ENCODE results near the gene TJP2.

TJP2 gene

GRCh38 chr9:69264526-69264925 lies 90.4 kb downstream of the TJP2 start:
- no peak for TF ChIP-seq CTCF (conservative IDR thresholded peaks at IDR 0.05)
- no peak for TF ChIP-seq ZFX (IDR thresholded peaks at IDR 0.05)
- H3K27ac ChIP-seq: no peak overlapping the region

DNA sequence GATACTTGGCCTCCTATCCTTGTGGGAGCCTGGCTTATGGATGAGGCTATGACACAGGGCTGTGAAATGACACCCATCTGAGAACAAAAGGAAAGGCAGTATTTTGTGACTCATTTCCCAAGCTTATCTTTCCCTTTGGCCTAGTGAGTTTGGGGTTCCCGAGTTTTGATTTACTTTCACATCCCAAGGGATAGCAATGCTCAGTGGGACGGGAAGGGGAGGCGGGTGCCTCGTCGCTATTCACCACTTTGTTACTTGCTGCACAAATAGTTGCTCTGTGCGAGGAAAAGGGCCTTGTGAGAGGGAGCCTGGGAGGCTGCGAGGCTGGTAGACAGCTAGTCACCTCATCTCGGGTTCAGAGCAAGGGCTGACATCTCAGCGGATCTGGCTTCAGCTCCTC lies 91.8 kb downstream of the TJP2 start:
- no peak overlapping the region for H3K27ac ChIP-seq
- TF ChIP-seq CTCF (conservative IDR thresholded peaks at IDR 0.05) (no peak), ZFX (IDR thresholded peaks at IDR 0.05) (no peak)

DNA sequence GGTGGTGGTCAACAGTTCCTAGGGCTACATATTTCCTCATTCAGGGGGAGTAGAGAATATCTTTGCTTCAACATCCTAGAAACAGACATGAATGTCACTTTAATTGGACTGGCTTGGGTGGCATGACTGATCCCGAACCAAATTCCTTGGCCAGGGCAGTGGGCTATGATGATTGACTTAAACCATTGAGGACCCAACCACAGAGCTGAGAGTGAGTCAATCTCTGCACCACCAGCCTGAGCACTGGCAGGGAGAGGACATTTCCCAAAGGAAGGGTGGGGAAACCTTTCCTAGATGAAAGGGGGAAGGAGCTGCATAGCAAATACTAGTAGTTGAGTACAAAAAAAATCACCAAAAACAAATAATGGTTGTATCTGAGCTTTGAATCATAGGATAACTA lies 98.1 kb downstream of the TJP2 start:
- no peak overlapping the region for H3K27ac ChIP-seq
- no peak for TF ChIP-seq ZFX (IDR thresholded peaks at IDR 0.05)
- TF ChIP-seq CTCF (conservative IDR thresholded peaks at IDR 0.05): no peak

GRCh38 chr9:69273161-69273560 lies 99.1 kb downstream of the TJP2 start:
- TF ChIP-seq CTCF (conservative IDR thresholded peaks at IDR 0.05) (no peak), ZFX (IDR thresholded peaks at IDR 0.05) (no peak)
- no peak overlapping the region for H3K27ac ChIP-seq

DNA sequence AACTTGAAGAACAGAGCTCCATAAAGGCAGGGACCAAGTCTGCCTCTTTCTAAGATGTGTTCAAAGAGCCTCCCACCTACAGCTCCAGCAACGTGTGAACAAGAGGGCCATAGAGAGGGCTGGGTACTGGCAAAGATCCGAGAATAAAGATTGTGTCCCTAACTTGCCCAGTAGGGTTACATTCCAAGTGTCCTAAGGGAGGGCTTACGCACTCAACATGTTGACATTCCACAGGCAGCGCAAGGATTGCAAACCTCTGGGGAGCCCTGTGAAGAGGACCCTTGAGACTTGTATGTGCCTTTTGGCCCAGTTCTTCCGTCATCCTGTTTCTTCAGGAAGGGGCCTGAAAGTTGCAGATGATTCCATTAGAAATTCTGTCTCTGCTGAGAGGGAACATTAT lies 102.7 kb downstream of the TJP2 start:
- H3K27ac ChIP-seq: no peak overlapping the region
- no peak for TF ChIP-seq ZFX (IDR thresholded peaks at IDR 0.05)
- TF ChIP-seq CTCF (conservative IDR thresholded peaks at IDR 0.05): no peak

DNA sequence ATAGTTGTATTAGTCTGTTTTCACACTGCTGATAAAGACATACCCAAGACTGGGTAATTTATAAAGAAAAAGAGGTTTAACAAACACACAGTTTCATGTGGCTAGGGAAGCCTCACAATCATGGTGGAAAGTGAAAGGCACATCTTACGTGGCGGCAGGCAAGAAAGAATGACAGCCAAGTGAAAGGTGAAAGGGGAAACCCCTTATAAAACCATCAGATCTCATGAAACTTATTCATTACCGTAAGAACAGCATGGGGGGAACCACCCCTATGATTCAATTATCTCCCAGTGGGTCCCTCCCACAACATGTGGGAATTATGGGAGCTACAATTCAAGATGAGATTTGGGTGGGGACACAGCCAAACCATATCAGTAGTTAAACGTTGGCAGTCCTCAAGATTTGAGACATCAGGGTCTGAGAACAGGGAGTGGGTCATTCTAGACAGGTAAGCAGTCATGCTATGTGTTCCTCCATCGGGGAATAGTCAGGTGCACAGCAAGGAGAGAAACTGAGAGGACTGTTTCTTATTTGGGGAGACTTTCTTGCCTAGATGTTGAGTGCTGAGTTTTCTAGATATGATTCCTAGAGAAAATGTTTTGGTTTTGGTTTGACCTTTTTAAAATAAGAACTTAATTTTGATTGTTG lies 105.1 kb downstream of the TJP2 start:
- no peak overlapping the region for H3K27ac ChIP-seq
- TF ChIP-seq CTCF (conservative IDR thresholded peaks at IDR 0.05): no peak
- TF ChIP-seq ZFX (IDR thresholded peaks at IDR 0.05): no peak

DNA sequence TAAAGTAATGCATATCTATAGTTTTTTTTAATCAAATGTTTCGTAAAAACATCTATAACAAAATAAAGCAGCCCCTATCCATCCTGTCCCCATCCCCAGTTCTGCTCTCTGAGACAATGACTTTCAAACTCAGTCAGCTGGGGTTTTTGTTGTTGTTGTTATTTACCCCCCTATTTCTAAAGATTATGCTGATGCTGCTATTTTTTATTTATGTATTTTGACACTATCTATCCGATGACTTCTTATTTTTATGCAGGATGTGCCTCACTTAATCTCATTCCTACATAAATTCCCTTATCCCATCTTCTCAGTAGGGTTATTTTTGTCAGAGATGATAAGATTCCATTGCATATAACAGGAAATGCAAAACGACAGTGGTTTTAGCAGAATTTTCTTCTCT lies 105.7 kb downstream of the TJP2 start:
- TF ChIP-seq CTCF (conservative IDR thresholded peaks at IDR 0.05) (no peak), ZFX (IDR thresholded peaks at IDR 0.05) (no peak)

More for the DNA sequence above, 105.7 kb downstream of the TJP2 start:
- H3K27ac ChIP-seq: no peak overlapping the region
